Measurements from ENCODE around the gene WBP2.

DNA sequence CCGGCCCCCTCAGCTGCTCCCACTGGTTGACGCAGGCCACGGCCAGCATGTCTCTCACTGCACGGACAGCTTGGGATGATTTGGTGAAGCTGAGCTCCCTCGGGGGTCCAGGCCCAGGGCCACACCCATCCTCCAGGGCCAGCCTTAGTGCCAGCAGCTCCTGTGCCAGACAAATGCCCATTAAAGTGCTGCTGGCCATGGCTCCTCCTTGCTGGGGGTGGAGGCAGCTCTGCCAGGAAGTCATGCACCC is 20.7 kb upstream of the WBP2 start:
- TF ChIP-seq, protein P1, sequence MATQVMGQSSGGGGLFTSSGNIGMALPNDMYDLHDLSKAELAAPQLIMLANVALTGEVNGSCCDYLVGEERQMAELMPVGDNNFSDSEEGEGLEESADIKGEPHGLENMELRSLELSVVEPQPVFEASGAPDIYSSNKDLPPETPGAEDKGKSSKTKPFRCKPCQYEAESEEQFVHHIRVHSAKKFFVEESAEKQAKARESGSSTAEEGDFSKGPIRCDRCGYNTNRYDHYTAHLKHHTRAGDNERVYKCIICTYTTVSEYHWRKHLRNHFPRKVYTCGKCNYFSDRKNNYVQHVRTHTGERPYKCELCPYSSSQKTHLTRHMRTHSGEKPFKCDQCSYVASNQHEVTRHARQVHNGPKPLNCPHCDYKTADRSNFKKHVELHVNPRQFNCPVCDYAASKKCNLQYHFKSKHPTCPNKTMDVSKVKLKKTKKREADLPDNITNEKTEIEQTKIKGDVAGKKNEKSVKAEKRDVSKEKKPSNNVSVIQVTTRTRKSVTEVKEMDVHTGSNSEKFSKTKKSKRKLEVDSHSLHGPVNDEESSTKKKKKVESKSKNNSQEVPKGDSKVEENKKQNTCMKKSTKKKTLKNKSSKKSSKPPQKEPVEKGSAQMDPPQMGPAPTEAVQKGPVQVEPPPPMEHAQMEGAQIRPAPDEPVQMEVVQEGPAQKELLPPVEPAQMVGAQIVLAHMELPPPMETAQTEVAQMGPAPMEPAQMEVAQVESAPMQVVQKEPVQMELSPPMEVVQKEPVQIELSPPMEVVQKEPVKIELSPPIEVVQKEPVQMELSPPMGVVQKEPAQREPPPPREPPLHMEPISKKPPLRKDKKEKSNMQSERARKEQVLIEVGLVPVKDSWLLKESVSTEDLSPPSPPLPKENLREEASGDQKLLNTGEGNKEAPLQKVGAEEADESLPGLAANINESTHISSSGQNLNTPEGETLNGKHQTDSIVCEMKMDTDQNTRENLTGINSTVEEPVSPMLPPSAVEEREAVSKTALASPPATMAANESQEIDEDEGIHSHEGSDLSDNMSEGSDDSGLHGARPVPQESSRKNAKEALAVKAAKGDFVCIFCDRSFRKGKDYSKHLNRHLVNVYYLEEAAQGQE (IDR thresholded peaks at IDR 0.05; ENCODE audit: borderline replicate concordance): no peak
- TF ChIP-seq, protein P2, sequence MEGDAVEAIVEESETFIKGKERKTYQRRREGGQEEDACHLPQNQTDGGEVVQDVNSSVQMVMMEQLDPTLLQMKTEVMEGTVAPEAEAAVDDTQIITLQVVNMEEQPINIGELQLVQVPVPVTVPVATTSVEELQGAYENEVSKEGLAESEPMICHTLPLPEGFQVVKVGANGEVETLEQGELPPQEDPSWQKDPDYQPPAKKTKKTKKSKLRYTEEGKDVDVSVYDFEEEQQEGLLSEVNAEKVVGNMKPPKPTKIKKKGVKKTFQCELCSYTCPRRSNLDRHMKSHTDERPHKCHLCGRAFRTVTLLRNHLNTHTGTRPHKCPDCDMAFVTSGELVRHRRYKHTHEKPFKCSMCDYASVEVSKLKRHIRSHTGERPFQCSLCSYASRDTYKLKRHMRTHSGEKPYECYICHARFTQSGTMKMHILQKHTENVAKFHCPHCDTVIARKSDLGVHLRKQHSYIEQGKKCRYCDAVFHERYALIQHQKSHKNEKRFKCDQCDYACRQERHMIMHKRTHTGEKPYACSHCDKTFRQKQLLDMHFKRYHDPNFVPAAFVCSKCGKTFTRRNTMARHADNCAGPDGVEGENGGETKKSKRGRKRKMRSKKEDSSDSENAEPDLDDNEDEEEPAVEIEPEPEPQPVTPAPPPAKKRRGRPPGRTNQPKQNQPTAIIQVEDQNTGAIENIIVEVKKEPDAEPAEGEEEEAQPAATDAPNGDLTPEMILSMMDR (IDR thresholded peaks at IDR 0.05; ENCODE audit: poor library complexity, severe bottlenecking): no peak
- TF ChIP-seq EZH2 (IDR thresholded peaks at IDR 0.05; ENCODE audit: borderline replicate concordance, insufficient read depth, low read length, poor library complexity, severe bottlenecking) (no peak), MXI1 (conservative IDR thresholded peaks at IDR 0.05; ENCODE audit: poor library complexity, severe bottlenecking) (no peak), EP300 (conservative IDR thresholded peaks at IDR 0.05; ENCODE audit: poor library complexity, severe bottlenecking) (no peak)
